Measurements from ENCODE around the gene PACC1.

GRCh38 chr1:212379366-212379765, 35.3 kb downstream of the PACC1 start:
- TF ChIP-seq POLR2AphosphoS5 (IDR thresholded peaks at IDR 0.05; ENCODE audit: low read depth, low read length) (no peak), TCF7L2 (IDR thresholded peaks at IDR 0.05; ENCODE audit: borderline replicate concordance, extremely low read depth, insufficient read depth, insufficient read length) (no peak), CTCF (IDR thresholded peaks at IDR 0.05 in 2 of 3, conservative IDR thresholded peaks at IDR 0.05 in 1 of 3; ENCODE audit: borderline replicate concordance in 1 of 3, insufficient read depth in 1 of 3, low read depth in 2 of 3, low read length in 2 of 3) (no peak), JUND (IDR thresholded peaks at IDR 0.05) (no peak)

All from HCT116 (cell line).